GM19455 (cell line): ENCODE measurements around the gene COL23A1.

Experiments used
- ATAC-seq: cut with Tn5 transposase; IDR thresholded peaks from one replicate; pipeline ENCODE4 v1.9.1; 2021; ENCODE audit not compliant: unreplicated experiment

COL23A1 gene

GRCh38 chr5:178439493-178440180, 150.6 kb downstream of the COL23A1 start:
- ATAC-seq: no peak

- ATAC-seq: no peak
These were observed 151.4 kb downstream of the COL23A1 start for GRCh38 chr5:178438796-178439195.

GRCh38 chr5:178437386-178438075, 152.7 kb downstream of the COL23A1 start:
- ATAC-seq: no peak

GRCh38 chr5:178436326-178436940, 153.8 kb downstream of the COL23A1 start:
- ATAC-seq: no peak

GRCh38 chr5:178435321-178436238, 154.6 kb downstream of the COL23A1 start:
- ATAC-seq: no peak

GRCh38 chr5:178434851-178435250, 155.3 kb downstream of the COL23A1 start:
- no peak for ATAC-seq

GRCh38 chr5:178434016-178434761, 156.0 kb downstream of the COL23A1 start:
- ATAC-seq: no peak

- ATAC-seq: no peak
These were observed 156.9 kb downstream of the COL23A1 start for GRCh38 chr5:178433273-178433775.

- ATAC-seq: no peak
These were observed 157.5 kb downstream of the COL23A1 start for GRCh38 chr5:178432421-178433272.

GRCh38 chr5:178431782-178432165, 158.4 kb downstream of the COL23A1 start:
- ATAC-seq: no peak

GRCh38 chr5:178431063-178431781, 159.0 kb downstream of the COL23A1 start:
- ATAC-seq: no peak

GRCh38 chr5:178430186-178431062, 159.8 kb downstream of the COL23A1 start:
- no peak for ATAC-seq

- no peak for ATAC-seq
These were observed 160.6 kb downstream of the COL23A1 start for GRCh38 chr5:178429491-178430185.

- no peak for ATAC-seq
These were observed 161.1 kb downstream of the COL23A1 start for GRCh38 chr5:178429156-178429468.

GRCh38 chr5:178428341-178429155, 161.6 kb downstream of the COL23A1 start:
- no peak for ATAC-seq

GRCh38 chr5:178427576-178428197, 162.5 kb downstream of the COL23A1 start:
- ATAC-seq: no peak
